ENCODE data around the gene WDR75.

- no peak for TF ChIP-seq POLR2A (IDR thresholded peaks at IDR 0.05; ENCODE audit: low read depth, low read length)
- no peak for TF ChIP-seq POLR2AphosphoS5 (IDR thresholded peaks at IDR 0.05; ENCODE audit: low read depth, low read length)
- TF ChIP-seq PAX5 (IDR thresholded peaks at IDR 0.05; ENCODE audit: insufficient read depth, low read length, severe bottlenecking): no peak
- TF ChIP-seq TAF1 (IDR thresholded peaks at IDR 0.05; ENCODE audit: low read depth, low read length): no peak
- TF ChIP-seq SPI1 (IDR thresholded peaks at IDR 0.05; ENCODE audit: low read depth, low read length): no peak
Measured at GRCh38 chr2:189412330-189412953, 28.8 kb upstream of the WDR75 start.
